B cell (primary cell): ENCODE data around the gene ISCU. TPM values are rescaled to one million over a fixed set of nuclear protein-coding genes. Genes with fewer than 3 reads are reported as not detected.

Experiments used
- ATAC-seq: fragments of 200-7000 bp; cut with Tn5 transposase; one replicate; pipeline ENCODE4 v1.10.0; 2021; ENCODE audit warnings: low read depth, mild to moderate bottlenecking, moderate number of reproducible peaks, moderate library complexity
- CTCF ChIA-PET: fragments of 350-600 bp; sonication (Branson Sonifier 250); formaldehyde crosslinking; loops from one replicate; lab custom pipeline; 2021; ENCODE audit warnings: antibody characterized with exemption, inconsistent platforms; lab: Charles Lee
- POLR2A ChIA-PET: fragments of 350-600 bp; sonication (Branson Sonifier 250); formaldehyde crosslinking; loops from one replicate; lab custom pipeline; 2021; ENCODE audit warnings: antibody characterized with exemption; lab: Charles Lee
- DNase-seq: peaks from one replicate; pipeline ENCODE4 v3.0.0; 2013
- H2AFZ ChIP-seq: 2 replicates; pipeline ENCODE4 v1.6.1; 2012; ENCODE audit warnings: mild to moderate bottlenecking, low read depth, low read length; ENCODE audit not compliant: insufficient read depth, poor library complexity, severe bottlenecking
- H3K27ac ChIP-seq, 2 donors: 1 replicate in 1 of 2; 2 replicates in 1 of 2; pipeline ENCODE4 v1.5.1; 2012 to 2013; ENCODE audit warnings: low read length in 2 of 2, mild to moderate bottlenecking in 2 of 2, moderate library complexity in 1 of 2
- H3K27me3 ChIP-seq, 4 experiments: fragments of 200-600 bp in 1 of 4; sonication (generic) in 1 of 4; replicated peaks in 1 of 4; 1 replicate in 2 of 4; 2 replicates in 2 of 4; pipeline versions ENCODE4 v1.6.1 to v1.7.0; 2013 to 2016; ENCODE audit warnings: low read length in 3 of 4, mild to moderate bottlenecking in 2 of 4, mixed read lengths in 1 of 4, moderate library complexity in 1 of 4; ENCODE audit not compliant: insufficient read depth in 4 of 4, control insufficient read depth in 3 of 4; ENCODE audit errors: control extremely low read depth in 1 of 4
- H3K36me3 ChIP-seq, 2 experiments: replicated peaks in 1 of 2; 1 replicate in 1 of 2; 2 replicates in 1 of 2; pipeline versions ENCODE4 v1.6.1 to v1.7.1; 2013; ENCODE audit warnings: low read length in 1 of 2; ENCODE audit not compliant: insufficient read depth in 2 of 2, control insufficient read depth in 1 of 2; ENCODE audit errors: control extremely low read depth in 1 of 2, extremely low read depth in 1 of 2
- H3K4me1 ChIP-seq, 2 donors: fragments of 200-600 bp in 1 of 2; sonication (generic) in 1 of 2; 1 replicate in 1 of 2; 2 replicates in 1 of 2; pipeline versions ENCODE4 v1.5.1 to v1.6.1; 2013 to 2017; ENCODE audit warnings: low read length in 2 of 2; ENCODE audit not compliant: control insufficient read depth in 2 of 2, insufficient read depth in 2 of 2
- H3K4me2 ChIP-seq: replicated peaks from 2 replicates; pipeline ENCODE3; 2012; ENCODE audit warnings: mild to moderate bottlenecking, low read depth, low read length; ENCODE audit not compliant: poor library complexity, severe bottlenecking
- H3K4me3 ChIP-seq, 5 experiments: fragments of 200-600 bp in 1 of 5; sonication (generic) in 1 of 5; 1 replicate in 3 of 5; 2 replicates in 2 of 5; pipeline versions ENCODE4 v1.5.1 to v1.7.0; 2011 to 2016; ENCODE audit warnings: low read length in 4 of 5, mild to moderate bottlenecking in 4 of 5, low read depth in 2 of 5, control low read depth in 1 of 5, moderate library complexity in 1 of 5; ENCODE audit not compliant: insufficient read depth in 1 of 5; ENCODE audit errors: control extremely low read depth in 1 of 5, extremely low read depth in 1 of 5
- H3K79me2 ChIP-seq: fragments of 200-600 bp; sonication (generic); one replicate; pipeline ENCODE4 v1.6.0; 2016; ENCODE audit warnings: low read length; ENCODE audit not compliant: control insufficient read depth, insufficient read depth
- H3K9ac ChIP-seq: fragments of 200-600 bp; sonication (generic); 2 replicates; pipeline ENCODE4 v1.6.1; 2017; ENCODE audit warnings: mild to moderate bottlenecking, low read length, moderate library complexity
- H3K9me3 ChIP-seq, 3 donors: one replicate each; pipeline versions ENCODE4 v1.6.1 to v1.7.1; 2013; ENCODE audit warnings: low read length in 2 of 3; ENCODE audit not compliant: control insufficient read depth in 2 of 3, insufficient read depth in 1 of 3; ENCODE audit errors: control extremely low read depth in 1 of 3
- H4K20me1 ChIP-seq: 2 replicates; pipeline ENCODE4 v1.6.0; 2012; ENCODE audit warnings: mild to moderate bottlenecking, low read length; ENCODE audit not compliant: insufficient read depth, control insufficient read depth, poor library complexity, severe bottlenecking
- H3K27ac Mint-ChIP-seq: one replicate; pipeline ENCODE4 v1.8.0; 2021; ENCODE audit warnings: mixed read lengths
- H3K27me3 Mint-ChIP-seq: one replicate; pipeline ENCODE4 v1.8.0; 2021; ENCODE audit warnings: mixed read lengths
- H3K4me1 Mint-ChIP-seq: one replicate; pipeline ENCODE4 v1.8.0; 2021; ENCODE audit warnings: mixed read lengths
- H3K4me3 Mint-ChIP-seq: one replicate; pipeline ENCODE4 v1.8.0; 2021; ENCODE audit warnings: mixed read lengths
- H3K9me3 Mint-ChIP-seq: one replicate; pipeline ENCODE4 v1.8.0; 2022; ENCODE audit warnings: mixed read lengths; ENCODE audit not compliant: insufficient read depth
- CTCF ChIP-seq: fragments of 200-600 bp; IDR thresholded peaks from one replicate; pipeline ENCODE4 v1.8.0; 2022; ENCODE audit warnings: antibody characterized with exemption, mild to moderate bottlenecking
- EZH2 ChIP-seq: IDR thresholded peaks from 2 replicates; pipeline ENCODE4 v1.6.1; 2012; ENCODE audit warnings: borderline replicate concordance, low read depth, mild to moderate bottlenecking, moderate library complexity, low read length; ENCODE audit not compliant: insufficient read depth, poor library complexity, severe bottlenecking
- WGBS: methylation state at CpG from one replicate; pipeline ENCODE4 v1.1.5; 2013; ENCODE audit warnings: missing lambda C conversion rate; ENCODE audit not compliant: insufficient coverage; 5-methylcytosine and 5-hydroxymethylcytosine counted together
- intact Hi-C: fragments of 100-400 bp; cut with micrococcal nuclease; formaldehyde crosslinking; loops from one replicate; pipeline ENCODE4 v1.10.0; 2022
- polyA plus RNA-seq: library from polyadenylated mRNA; depleted of rRNA; stranded (reverse); fragments of >200 nt; gene quantifications from 2 replicates; pipeline ENCODE4 v1.2.3, GENCODE V29; 2012
- total RNA-seq, 2 donors: library from RNA; stranded (reverse); fragments of 120-200 nt in 1 of 2; gene quantifications; 1 replicate in 1 of 2; 2 replicates in 1 of 2; pipeline versions ENCODE4 v1.2.3 to v1.2.4, GENCODE V29; 2013 to 2022

The ISCU gene
- total and polyA plus RNA-seq, 2 donors (not counting 1 experiment from before 2014, with no cell fraction given), result 173 to 209 TPM

GRCh38 chr12:108559007-108559655 lies 3.3 kb upstream of the ISCU start:
- ChIA-PET CTCF (interaction anchor here (0.7 to 19.8 kb wide), 2 partner anchors 59 to 822 kb away, joined by 4 to 424 read pairs; no protein-coding TSS in a partner anchor), POLR2A (interaction anchor here (0.7 kb wide), 3 partner anchors 44 to 171 kb away, joined by 3 to 6 read pairs (median 4); partner anchors contain the start of gene FICD)
- intact Hi-C loops, result no loop called here
- Histone ChIP-seq H3K4me3 (no peak overlapping the region), H3K9ac (no peak overlapping the region), H3K4me2 (peak overlapping the region; percentile 94), H3K9me3 (no peaks in the 10 kb centered on the region), H4K20me1 (peaks cover 57% of the 10 kb centered on the region), H3K4me1 (peaks cover 37 to 47% of the 10 kb centered on the region in 2 donors), H3K27me3 (no peaks in the 10 kb centered on the region), H3K27ac (no peak overlapping the region), H3K79me2 (peaks cover 88% of the 10 kb centered on the region), H3K36me3 (peaks cover 2 to 24% of the 10 kb centered on the region in 2 experiments), H2AFZ (no peak overlapping the region)
- DNase-seq (no peak), ATAC-seq (no peak)
- H3K4me3 Mint-ChIP-seq, result peak overlapping the region; percentile 71
- TF ChIP-seq CTCF, result no peak
- TF ChIP-seq EZH2, result no peak
- no peaks in the 10 kb centered on the region for H3K9me3 Mint-ChIP-seq
- H3K4me1 Mint-ChIP-seq, result peaks cover 65% of the 10 kb centered on the region
- H3K27me3 Mint-ChIP-seq, result no peaks in the 10 kb centered on the region
- H3K27ac Mint-ChIP-seq, result peak overlapping the region; percentile 20
- WGBS, result 87% methylated on average over 11 of the region's 14 CpGs

GRCh38 chr12:108559748-108560147 lies 2.6 kb upstream of the ISCU start:
- peaks cover 68% of the 10 kb centered on the region for H3K4me1 Mint-ChIP-seq
- Histone ChIP-seq H3K36me3 (peaks cover 6 to 28% of the 10 kb centered on the region in 2 experiments), H3K9ac (peak overlapping the region; percentile 89), H3K9me3 (no peaks in the 10 kb centered on the region), H2AFZ (no peak overlapping the region), H3K27ac (no peak overlapping the region), H3K4me1 (peaks cover 39 to 47% of the 10 kb centered on the region in 2 donors), H3K27me3 (no peaks in the 10 kb centered on the region), H4K20me1 (peaks cover 55% of the 10 kb centered on the region), H3K79me2 (peaks cover 86% of the 10 kb centered on the region), H3K4me2 (peak overlapping the region; percentile 94), H3K4me3 (peak overlapping the region in 4 of 5 experiments; percentile 84 to 99 (median 94))
- DNase-seq (no peak), ATAC-seq (no peak)
- no peaks in the 10 kb centered on the region for H3K9me3 Mint-ChIP-seq
- H3K27ac Mint-ChIP-seq, result peak overlapping the region; percentile 100
- 68% methylated on average over 2 of the region's 3 CpGs for WGBS
- peak overlapping the region; percentile 100 for H3K4me3 Mint-ChIP-seq
- ChIA-PET POLR2A (interaction anchor here (0.7 to 2.0 kb wide), 3 partner anchors 45 to 170 kb away, joined by 4 to 6 read pairs (median 6); partner anchors contain the start of gene FICD), CTCF (interaction anchor here (0.7 to 19.8 kb wide), 4 partner anchors 23 to 822 kb away, joined by 3 to 424 read pairs (median 4); no protein-coding TSS in a partner anchor)
- intact Hi-C loops, result loop anchor here (1.0 to 5.0 kb wide), 2 partner anchors 18 to 1153 kb away; partner anchors contain the start of gene FAM222A
- H3K27me3 Mint-ChIP-seq, result no peaks in the 10 kb centered on the region
- TF ChIP-seq EZH2 (no peak), CTCF (no peak)
